Neural cell (in vitro differentiated cells): Measurements from ENCODE around the gene COMP.

Experiments used
- CTCF ChIP-seq: fragments of 450-650 bp; IDR thresholded peaks from 2 replicates; pipeline ENCODE4 v1.5.1; 2014; ENCODE audit warnings: antibody characterized with exemption, mild to moderate bottlenecking, moderate library complexity; ENCODE audit not compliant: poor library complexity, severe bottlenecking
- EP300 ChIP-seq: fragments of 450-650 bp; conservative IDR thresholded peaks from 2 replicates; pipeline ENCODE4 v1.6.1; 2014; ENCODE audit warnings: antibody characterized with exemption, mild to moderate bottlenecking, moderate library complexity; ENCODE audit not compliant: poor library complexity, severe bottlenecking
- RAD21 ChIP-seq: fragments of 450-650 bp; conservative IDR thresholded peaks from 2 replicates; pipeline ENCODE4 v1.6.1; 2014; ENCODE audit warnings: antibody characterized with exemption, mild to moderate bottlenecking, moderate library complexity
- SMC3 ChIP-seq: fragments of 450-650 bp; conservative IDR thresholded peaks from 2 replicates; pipeline ENCODE4 v1.6.1; 2014; ENCODE audit warnings: antibody characterized with exemption, mild to moderate bottlenecking, moderate library complexity; ENCODE audit not compliant: poor library complexity
- TAF1 ChIP-seq: IDR thresholded peaks from 2 replicates; pipeline ENCODE4 v1.6.1; 2012; ENCODE audit warnings: low read depth
- TF ChIP-seq, protein P1 (sequence below): IDR thresholded peaks from 2 replicates; pipeline ENCODE4 v1.6.1; 2012; ENCODE audit warnings: borderline replicate concordance

- TF ChIP-seq CTCF (no peak), EP300 (no peak), SMC3 (no peak), RAD21 (no peak), TAF1 (no peak)
- TF ChIP-seq, protein P1, sequence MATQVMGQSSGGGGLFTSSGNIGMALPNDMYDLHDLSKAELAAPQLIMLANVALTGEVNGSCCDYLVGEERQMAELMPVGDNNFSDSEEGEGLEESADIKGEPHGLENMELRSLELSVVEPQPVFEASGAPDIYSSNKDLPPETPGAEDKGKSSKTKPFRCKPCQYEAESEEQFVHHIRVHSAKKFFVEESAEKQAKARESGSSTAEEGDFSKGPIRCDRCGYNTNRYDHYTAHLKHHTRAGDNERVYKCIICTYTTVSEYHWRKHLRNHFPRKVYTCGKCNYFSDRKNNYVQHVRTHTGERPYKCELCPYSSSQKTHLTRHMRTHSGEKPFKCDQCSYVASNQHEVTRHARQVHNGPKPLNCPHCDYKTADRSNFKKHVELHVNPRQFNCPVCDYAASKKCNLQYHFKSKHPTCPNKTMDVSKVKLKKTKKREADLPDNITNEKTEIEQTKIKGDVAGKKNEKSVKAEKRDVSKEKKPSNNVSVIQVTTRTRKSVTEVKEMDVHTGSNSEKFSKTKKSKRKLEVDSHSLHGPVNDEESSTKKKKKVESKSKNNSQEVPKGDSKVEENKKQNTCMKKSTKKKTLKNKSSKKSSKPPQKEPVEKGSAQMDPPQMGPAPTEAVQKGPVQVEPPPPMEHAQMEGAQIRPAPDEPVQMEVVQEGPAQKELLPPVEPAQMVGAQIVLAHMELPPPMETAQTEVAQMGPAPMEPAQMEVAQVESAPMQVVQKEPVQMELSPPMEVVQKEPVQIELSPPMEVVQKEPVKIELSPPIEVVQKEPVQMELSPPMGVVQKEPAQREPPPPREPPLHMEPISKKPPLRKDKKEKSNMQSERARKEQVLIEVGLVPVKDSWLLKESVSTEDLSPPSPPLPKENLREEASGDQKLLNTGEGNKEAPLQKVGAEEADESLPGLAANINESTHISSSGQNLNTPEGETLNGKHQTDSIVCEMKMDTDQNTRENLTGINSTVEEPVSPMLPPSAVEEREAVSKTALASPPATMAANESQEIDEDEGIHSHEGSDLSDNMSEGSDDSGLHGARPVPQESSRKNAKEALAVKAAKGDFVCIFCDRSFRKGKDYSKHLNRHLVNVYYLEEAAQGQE = no peak
These were observed 37.7 kb upstream of the COMP start for GRCh38 chr19:18828786-18829185.
